ENCODE results near the gene IRX2.

The IRX2 gene

DNA sequence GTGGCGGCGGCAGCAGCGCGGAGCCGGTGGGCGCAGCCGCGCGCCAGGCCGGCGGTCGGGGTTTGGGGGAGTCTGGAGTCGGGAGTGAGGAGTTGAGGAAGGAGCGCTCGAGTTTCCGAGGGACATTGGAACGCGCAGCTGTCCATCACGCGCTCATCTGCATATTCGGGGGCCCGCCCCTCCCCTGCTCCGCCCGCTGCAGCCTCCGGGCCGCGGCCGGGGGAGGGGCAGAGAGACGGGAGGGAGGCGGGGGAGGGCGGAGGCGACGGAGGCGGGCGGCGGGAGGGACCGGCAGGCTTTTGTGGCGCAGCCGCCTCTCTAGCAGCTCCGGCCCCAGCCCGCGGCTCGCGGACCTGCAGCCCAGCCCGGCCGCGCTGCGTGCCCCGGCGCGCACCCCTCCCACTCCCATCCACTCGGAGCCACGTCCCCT lies at the start of gene IRX2:
Gene IRX2, minus strand, starts transcription at position 86 of the 430 bp plus-strand sequence. CDS start 264 bp downstream, outside the sequence.
- peak within 1 kb of the TSS; percentile 55 to 97 (median 90) for H3K27ac ChIP-seq
- H3K4me3 ChIP-seq: peak within 1 kb of the TSS; percentile 40 to 81 (median 64)

DNA sequence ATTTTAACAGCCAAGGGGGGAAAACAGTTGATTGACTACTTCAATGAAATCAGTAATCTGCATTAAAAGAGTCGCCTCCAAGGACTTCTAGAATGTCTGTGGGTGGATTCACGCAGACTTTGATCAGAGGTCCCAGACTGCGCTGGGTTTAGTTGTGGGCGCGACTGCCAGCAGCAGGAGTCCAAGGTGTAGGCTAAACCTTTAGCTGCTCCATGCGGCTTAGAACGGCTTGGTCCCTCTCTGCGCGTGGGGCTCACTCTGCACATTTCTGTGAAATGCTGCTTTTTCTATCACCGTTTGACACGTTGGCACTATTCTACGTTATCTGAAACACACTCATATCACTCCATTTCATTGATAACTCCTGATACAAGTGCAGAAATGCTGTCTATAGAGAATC lies 48.6 kb upstream of the IRX2 start:
- no peak overlapping the region for H3K27ac ChIP-seq
- H3K4me3 ChIP-seq: no peak overlapping the region

GRCh38 chr5:2797981-2798380 lies 46.5 kb upstream of the IRX2 start:
- Histone ChIP-seq H3K4me3 (no peak overlapping the region), H3K27ac (no peak overlapping the region)

DNA sequence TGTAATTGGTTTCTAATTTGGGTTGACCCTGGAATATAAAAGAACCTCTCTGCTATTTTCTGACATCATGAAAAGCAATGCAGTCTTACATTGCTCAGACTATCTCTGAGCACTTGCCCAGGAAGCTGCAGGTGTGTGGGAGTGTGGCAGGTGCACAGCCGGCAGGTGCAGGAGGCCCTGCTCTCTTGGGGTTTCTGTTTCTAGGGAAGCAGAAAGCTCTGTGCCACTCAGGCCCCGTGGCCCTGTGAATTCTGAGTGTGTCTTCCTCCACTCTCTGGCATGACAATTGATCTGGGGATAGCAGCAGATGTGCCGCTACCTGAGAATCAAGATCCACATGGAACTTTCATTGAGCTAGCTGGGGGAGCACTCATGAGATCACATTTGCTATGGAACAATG lies 45.7 kb upstream of the IRX2 start:
- H3K4me3 ChIP-seq: no peak overlapping the region

GRCh38 chr5:2783223-2783622 lies 31.7 kb upstream of the IRX2 start:
- Histone ChIP-seq H3K27ac (no peak overlapping the region), H3K4me3 (no peak overlapping the region)

More for the DNA sequence above, 45.7 kb upstream of the IRX2 start:
- no peak overlapping the region for H3K27ac ChIP-seq

GRCh38 chr5:2782658-2783057 lies 31.2 kb upstream of the IRX2 start:
- Histone ChIP-seq H3K27ac (no peak overlapping the region), H3K4me3 (no peak overlapping the region)

GRCh38 chr5:2780421-2781171 lies 29.1 kb upstream of the IRX2 start:
- Histone ChIP-seq H3K27ac (peak overlapping the region in 2 of 21 experiments; percentile 39 to 42), H3K4me3 (no peak overlapping the region)

GRCh38 chr5:2779459-2779858 lies 28.0 kb upstream of the IRX2 start:
- Histone ChIP-seq H3K27ac (peak overlapping the region in 1 of 21 experiments; percentile 62), H3K4me3 (no peak overlapping the region)

DNA sequence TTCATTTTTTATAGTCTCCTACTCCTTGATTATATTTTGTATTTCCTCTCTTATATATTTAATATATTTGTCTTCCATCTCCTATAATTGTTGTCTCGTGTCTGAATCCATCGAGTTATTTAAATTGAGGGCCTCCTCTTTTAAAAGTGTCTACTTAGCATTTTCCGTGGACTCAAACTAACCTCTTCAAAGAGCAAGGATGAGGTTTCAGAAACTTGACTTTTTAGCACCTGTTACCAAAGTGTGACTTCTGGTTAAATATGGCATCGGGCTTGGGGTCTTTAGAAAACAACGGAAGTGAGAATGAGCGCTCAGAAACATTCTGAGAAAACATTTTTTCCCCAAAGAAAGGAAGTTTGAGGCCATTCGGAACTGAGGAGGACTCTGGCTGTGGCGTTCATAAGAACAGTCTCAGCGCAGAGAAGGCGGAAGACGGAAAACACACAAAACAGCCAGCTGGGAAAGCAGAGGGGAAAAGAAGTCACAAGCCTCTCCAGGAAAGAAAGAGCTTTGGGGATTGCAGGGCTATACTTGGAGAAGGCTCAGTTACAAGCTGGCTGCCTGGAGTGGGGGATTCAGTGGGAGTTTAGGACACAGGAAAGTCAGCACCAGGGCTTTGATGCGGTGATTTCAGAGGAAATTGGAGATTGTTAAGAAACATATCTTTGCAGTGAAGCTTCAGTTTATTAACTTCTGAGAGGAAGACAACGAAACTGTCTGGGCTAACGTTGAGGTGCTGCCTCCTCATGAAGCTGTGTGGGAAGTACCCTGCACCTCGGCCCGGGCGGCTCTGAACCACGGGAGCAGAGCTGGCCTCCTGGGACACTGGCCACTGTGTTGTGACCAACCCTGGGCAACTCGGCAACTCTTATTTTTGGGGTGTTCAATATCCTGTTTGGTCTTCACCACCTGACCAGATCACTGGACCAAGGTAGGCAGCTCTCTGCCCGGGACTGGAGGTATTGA lies 25.1 kb upstream of the IRX2 start:
- Histone ChIP-seq H3K27ac (no peak overlapping the region), H3K4me3 (no peak overlapping the region)

DNA sequence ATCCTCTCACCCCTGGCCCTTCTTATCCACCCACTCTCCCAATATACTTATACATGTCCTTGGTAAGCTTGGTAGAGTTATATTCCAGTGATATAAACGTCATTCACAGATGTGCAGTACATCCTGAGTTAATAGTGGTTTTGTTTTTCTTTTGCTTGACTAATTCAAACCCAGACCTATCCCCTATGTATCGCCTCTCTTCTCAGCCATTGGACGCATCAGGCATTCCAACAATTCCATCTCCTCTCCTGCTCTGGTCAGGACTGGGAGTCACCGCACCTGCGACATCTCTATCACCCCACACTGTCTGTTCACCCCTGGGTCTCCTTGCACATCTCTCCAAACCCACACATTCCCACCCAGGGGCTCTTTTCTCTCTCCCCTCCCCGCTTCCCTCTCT lies 21.9 kb upstream of the IRX2 start:
- Histone ChIP-seq H3K27ac (no peak overlapping the region), H3K4me3 (no peak overlapping the region)

DNA sequence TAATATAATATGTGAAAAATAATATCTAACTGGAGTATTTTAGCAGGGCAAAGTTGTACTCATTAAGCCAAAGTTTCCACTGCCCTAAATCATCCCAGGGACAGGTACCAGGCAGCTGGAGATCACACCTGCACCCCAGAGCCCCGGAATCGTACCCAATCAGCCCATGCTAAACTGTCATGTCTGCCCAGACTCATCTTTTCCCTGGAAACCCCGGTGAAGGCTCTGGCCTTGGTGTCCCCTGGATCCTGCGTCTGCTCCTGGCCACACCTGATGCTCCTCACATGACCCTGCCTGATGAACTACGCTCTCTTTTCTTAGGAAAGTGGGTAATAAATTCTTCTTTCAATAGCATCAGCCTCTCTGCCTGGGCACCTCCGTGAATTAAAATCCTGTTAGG lies 15.6 kb upstream of the IRX2 start:
- H3K27ac ChIP-seq: no peak overlapping the region
- H3K4me3 ChIP-seq: no peak overlapping the region

- Histone ChIP-seq H3K4me3 (no peak overlapping the region), H3K27ac (no peak overlapping the region)
Observed at GRCh38 chr5:2764581-2764980, 13.1 kb upstream of the IRX2 start.

- Histone ChIP-seq H3K27ac (no peak overlapping the region), H3K4me3 (no peak overlapping the region)
Observed at GRCh38 chr5:2763533-2763794, 12.0 kb upstream of the IRX2 start.

DNA sequence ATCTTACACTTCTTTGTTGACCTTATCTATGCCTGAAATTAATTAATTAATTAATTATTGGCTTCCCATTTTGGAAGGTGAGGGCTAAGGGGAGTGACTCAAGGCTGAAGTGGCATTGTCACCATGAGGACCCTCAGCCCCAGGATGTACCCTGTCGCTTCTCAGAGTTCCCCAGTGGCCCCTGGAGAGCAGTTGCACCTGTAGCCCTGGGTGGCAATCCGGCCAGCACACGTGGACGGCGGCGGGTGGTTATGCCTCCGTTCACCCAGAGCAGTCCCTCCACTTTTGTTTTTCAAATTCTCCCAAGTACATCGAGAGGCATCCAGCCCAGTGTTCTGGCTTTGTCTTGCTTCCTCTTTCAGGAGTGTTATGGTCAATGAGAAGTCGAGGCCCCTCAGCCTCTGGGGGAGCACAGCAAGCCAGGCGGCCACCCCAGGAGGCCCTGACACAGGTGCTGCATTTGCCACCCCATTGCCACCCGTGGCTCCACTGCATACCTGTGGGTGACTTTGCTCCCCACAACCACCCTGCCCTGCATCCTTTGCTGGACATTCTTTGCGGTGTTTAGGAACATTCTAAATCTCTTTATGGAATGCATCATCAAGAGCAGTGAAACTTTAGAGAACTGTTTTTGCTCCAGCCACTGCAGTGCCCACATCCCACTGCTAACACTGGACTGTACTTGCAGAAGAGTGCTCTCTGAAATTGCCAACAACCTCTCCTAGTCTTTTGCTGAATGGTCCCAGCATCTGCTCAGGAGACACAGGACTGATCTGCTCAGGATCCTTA lies 11.5 kb upstream of the IRX2 start:
- H3K4me3 ChIP-seq: no peak overlapping the region
- no peak overlapping the region for H3K27ac ChIP-seq

GRCh38 chr5:2761921-2762488 lies 10.5 kb upstream of the IRX2 start:
- H3K27ac ChIP-seq: no peak overlapping the region
- H3K4me3 ChIP-seq: no peak overlapping the region

GRCh38 chr5:2759696-2760461 lies 8.4 kb upstream of the IRX2 start:
- Histone ChIP-seq H3K27ac (no peak overlapping the region), H3K4me3 (no peak overlapping the region)

- H3K27ac ChIP-seq: peak overlapping the region in 1 of 21 experiments; percentile 31
- H3K4me3 ChIP-seq: no peak overlapping the region
Observed at GRCh38 chr5:2759091-2759490, 7.6 kb upstream of the IRX2 start.

DNA sequence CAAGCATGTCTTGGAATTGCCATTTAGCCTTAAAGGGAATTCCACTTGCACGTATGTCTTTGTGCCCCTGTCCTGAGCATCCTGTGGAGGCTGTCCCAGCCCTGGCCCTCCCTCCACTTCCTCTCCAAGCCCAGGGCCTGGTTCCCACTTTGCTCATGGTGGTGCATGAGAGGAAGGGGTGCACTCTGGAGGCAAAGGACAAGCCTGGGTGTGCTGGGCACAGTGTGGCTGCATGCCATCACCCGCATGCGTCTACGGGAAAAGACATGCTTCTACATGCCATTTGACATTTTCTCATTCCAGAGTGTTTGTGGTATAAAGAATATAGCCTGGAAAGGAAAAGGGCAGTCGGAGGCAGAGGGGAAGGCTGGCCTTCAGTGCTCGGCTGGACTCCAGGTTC lies 7.2 kb upstream of the IRX2 start:
- Histone ChIP-seq H3K4me3 (no peak overlapping the region), H3K27ac (peak overlapping the region in 1 of 21 experiments; percentile 31)

All from skin epidermis (tissue), 12 donors.